Stimulated activated CD4-positive, alpha-beta T cell treated with anti-CD3 and anti-CD28 coated beads, Interleukin-12 subunit alpha, Interleukin-12 subunit beta, amount 100 ng/mL, for 48 hours (primary cell): Measurements from ENCODE around the gene ATP8A2.
"Not testable (repeated sequence)": the region's sequence is repeated elsewhere in the genome, so short reads cannot be mapped to it uniquely, and the experiment has no call there.

Experiments
- DNase-seq, 3 donors: peaks; one replicate each; pipeline ENCODE4 v3.0.0-alpha.2; 2020; ENCODE audit warnings: low read depth in 2 of 3, low spot score in 1 of 3

ATP8A2 gene

DNA sequence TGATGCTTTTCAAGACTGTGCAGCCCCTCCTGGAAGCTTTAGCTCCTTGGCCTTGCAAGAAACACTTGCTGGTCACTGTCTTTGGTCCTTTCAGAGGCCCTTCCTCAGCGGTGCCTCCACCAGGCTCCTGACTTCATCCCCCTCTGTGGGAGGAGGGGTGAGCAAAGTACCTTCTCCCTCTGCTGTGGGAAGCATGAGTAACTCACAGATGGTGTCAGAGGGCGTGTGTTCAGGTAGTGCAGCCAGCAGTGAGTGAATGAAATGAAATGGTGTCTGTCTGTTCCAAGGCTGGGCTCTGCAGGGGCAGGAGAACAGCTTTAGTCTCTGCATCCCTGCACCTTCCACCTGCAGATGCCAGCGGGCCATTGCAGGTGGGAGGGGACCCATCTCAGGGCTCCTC is 577.1 kb downstream of the ATP8A2 start:
- no peak for DNase-seq

DNA sequence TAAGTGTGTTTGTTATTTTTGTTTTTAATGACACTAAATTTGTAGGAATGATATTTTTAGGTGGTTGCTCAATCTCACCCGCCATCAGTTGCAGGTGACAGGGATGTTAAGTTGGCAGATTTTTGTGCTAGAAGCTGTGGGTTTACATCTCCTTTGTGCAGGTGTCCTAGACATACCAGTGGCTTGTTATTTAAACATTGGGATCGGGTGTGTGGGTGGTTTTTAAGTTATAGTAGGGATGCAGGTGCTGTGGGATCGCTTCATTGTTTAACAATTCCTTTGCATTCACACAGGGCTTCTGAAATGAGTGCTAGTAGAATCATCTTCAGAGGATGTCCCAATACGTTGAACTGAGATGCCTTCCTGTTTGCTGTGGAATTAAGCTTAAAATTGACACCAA is 580.1 kb downstream of the ATP8A2 start:
- no peak for DNase-seq

- not testable (repeated sequence) for DNase-seq
Measured at GRCh38 chr13:25954080-25954479, 582.3 kb downstream of the ATP8A2 start.

DNA sequence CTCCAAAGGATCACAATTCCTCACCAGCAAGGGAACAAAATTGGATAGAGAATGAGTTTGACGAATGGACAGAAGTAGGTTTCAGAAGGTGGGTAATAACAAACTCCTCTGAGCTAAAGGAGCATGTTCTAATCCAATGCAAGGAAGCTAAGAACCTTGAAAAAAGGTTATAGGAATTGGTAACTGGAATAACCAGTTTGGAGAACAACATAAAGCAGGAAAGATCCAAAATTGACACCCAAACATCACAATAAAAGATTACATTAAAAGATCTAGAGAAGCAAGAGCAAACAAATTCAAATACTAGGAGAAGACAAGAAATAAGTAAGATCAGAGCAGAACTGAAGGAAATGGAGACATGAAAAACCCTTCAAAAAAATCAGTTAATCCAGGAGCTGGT is 583.2 kb downstream of the ATP8A2 start:
- DNase-seq = not testable (repeated sequence)

DNA sequence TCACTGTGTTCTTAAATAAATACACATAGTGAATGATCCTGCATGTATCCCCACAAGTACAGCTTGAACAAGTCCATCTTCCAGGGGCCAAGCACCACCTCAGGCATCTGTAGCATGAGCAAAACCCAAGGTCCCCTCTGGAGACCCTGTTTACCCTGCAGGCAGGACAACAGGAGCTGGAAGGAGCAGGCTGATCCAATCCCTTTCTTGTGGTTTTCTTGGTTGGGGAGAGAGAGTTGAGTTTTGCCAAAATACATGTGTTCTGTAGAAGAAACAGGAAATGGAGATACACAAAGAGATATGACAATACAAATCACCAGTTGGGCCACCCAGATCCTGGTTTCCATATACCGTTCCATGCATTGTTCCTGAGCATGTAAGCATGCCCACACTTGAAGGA is 587.2 kb downstream of the ATP8A2 start:
- no peak for DNase-seq

- no peak for DNase-seq
Measured at GRCh38 chr13:25961294-25961693, 589.5 kb downstream of the ATP8A2 start.

GRCh38 chr13:25963674-25964073 is 591.9 kb downstream of the ATP8A2 start:
- DNase-seq = no peak

DNA sequence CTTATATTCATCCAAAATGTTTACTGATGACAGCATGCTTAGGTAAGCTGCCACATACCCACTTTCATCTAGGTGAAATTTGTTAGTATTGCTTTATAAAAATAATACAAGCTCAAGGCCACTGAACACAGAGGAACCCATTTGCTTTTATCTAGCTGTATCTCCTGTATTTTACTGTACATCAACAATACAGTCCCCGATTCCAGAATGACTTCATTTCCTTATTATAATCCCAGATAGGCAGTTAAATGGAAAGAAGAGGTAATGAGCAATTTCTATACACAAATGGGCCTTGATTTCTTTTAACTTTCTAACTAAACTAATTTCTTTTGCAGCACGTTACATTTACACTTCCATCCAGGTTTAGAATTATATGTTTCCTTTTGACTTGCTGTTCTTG is 593.8 kb downstream of the ATP8A2 start:
- DNase-seq = no peak

DNA sequence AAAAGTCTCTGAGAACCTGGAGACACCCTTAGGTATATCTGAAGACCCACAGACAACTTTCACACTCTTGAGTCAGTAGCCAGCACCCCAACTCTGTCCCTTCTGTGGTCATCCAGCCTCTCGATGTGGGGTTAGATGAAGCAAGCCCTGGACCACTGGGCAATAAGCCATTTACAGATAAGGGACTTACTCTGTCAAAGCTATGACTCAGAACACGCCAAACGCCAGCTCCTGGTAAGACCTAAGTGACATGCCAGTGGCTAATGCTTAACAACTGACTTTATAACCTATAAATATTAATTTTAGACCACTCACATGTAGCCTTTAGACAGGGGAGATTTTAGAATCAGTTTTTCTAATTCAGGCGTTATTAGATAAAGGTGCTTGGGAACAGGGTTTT is 594.3 kb downstream of the ATP8A2 start:
- no peak for DNase-seq

DNA sequence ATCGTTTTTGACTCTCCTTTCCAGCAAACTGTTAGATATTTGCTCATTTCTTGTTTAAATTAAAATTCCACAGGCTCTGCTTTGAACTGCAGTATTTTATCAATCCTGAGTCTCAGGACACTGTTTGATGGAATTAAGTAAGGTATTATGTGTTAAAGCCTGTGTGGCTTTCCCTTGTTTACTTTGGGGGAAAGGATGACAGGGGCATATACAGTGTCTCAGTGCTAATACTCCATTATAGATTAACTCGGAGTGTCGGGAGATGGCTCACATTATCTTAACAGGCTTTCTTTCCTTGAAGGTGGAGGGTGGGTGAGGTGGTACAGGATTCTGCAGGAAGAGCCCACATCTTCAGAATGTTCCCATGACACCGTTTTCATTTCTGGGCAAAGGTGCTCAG is 595.4 kb downstream of the ATP8A2 start:
- DNase-seq = no peak

GRCh38 chr13:25971047-25971446 is 599.3 kb downstream of the ATP8A2 start:
- no peak for DNase-seq

GRCh38 chr13:25971459-25972145 is 599.8 kb downstream of the ATP8A2 start:
- peak in 1 of 3 donors; percentile 13 for DNase-seq

- DNase-seq = no peak
Measured at GRCh38 chr13:25973085-25973484, 601.3 kb downstream of the ATP8A2 start.

- DNase-seq = no peak
Measured at GRCh38 chr13:25973576-25973975, 601.8 kb downstream of the ATP8A2 start.

DNA sequence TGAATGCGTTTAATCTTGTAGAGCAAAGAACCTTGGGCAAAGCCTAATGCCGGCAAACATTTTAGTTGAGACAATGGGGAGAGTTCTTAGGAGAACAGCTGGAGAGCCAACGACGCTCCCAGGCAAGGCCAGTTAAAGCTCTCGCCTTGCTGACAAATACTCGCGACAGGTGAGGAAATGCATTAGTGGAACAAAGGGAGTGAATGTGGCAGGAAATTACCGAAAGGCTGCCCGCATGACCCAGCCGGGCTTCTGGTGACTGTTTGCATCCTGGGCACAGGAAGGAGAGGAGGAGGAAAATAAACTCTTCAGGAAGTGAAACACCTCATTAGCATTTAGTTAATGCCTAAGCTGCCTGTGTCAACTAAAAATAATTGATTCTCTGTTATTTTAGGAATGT is 605.4 kb downstream of the ATP8A2 start:
- no peak for DNase-seq

GRCh38 chr13:25977671-25978070 is 605.9 kb downstream of the ATP8A2 start:
- no peak for DNase-seq

- DNase-seq = no peak
Measured at GRCh38 chr13:25978961-25979360, 607.2 kb downstream of the ATP8A2 start.

- DNase-seq = no peak
Measured at GRCh38 chr13:25979371-25979770, 607.6 kb downstream of the ATP8A2 start.

- no peak for DNase-seq
Measured at GRCh38 chr13:25980255-25980654, 608.5 kb downstream of the ATP8A2 start.

DNA sequence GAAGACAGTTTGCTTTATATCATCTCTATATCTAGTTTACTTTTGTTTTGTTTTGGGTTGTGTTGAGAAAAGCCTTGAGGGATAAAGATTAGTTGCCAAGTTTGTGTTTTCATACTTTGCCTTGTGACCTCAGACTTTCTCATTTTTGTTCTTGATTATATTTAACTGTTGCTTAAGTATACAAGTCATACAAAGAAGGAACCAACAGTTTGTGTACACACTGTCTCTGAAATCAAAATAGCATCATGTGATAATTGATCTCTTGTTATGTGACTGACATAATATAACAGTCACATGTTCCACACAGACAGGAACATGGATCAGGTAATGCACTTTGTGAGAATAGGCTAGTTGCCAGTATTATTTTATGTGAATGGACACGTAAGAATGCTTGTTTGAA is 609.3 kb downstream of the ATP8A2 start:
- no peak for DNase-seq

DNA sequence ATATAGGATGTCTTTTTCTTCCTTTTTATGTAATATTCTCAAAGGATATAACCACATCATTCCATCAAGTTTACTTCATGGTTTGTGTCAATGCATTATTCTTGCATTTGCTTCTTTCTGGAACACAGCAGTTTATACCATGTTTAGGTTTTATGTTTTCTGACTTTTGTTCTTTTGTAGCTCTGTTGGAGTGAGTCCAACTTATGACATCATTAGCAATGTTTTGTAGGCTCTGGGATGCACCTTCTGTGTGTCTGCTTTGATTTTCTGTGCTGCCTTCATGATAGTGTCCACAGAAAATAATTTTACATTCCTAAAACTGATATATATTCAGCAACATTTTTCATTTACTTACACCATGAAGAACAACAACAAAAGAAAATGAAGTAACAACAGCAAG is 611.1 kb downstream of the ATP8A2 start:
- DNase-seq = no peak

DNA sequence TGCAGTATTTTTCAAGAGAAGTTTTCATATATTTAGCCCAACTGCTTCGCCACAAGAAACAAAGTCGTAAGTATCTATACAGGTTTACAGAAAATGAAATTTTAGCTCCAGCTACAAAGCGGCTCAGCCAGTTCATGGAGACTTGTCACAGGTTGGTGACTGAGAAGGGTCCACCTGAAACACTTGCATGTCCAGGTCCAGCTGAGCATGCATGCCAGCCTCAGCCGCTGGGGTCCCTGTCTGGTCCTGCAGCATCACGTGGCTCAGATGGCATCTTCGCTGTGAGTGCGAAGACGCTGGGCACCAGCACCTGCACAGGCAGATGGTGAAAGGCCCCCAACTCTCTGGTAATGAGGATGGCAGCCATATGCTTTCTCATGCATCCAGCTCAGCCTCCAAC is 616.2 kb downstream of the ATP8A2 start:
- DNase-seq = no peak

- DNase-seq = no peak
Measured at GRCh38 chr13:25988661-25989060, 616.9 kb downstream of the ATP8A2 start.

- no peak for DNase-seq
Measured at GRCh38 chr13:25990801-25991200, 619.0 kb downstream of the ATP8A2 start.
